Central memory CD8-positive, alpha-beta T cell (primary cell): Measurements from ENCODE around the gene GNG8.
"Not testable (repeated sequence)": the region's sequence is repeated elsewhere in the genome, so short reads cannot be mapped to it uniquely, and the experiment has no call there.

Experiments
- ATAC-seq: fragments of 150-1000 bp; cut with Tn5 transposase; replicated peaks from 2 replicates; pipeline ENCODE4 v1.10.0; 2022; ENCODE audit warnings: mild to moderate bottlenecking, moderate FRiP score, moderate number of reproducible peaks; ENCODE audit not compliant: poor library complexity, severe bottlenecking; ENCODE audit errors: extremely low read depth
- DNase-seq, 2 donors: peaks; one replicate each; pipeline ENCODE4 v3.0.0; 2021; ENCODE audit warnings: low spot score in 2 of 2
- H3K27ac Mint-ChIP-seq: one replicate; pipeline ENCODE4 v1.8.0; 2022; ENCODE audit warnings: low read depth, mild to moderate bottlenecking, moderate library complexity, mixed read lengths
- H3K27me3 Mint-ChIP-seq: one replicate; pipeline ENCODE4 v1.8.0; 2022; ENCODE audit warnings: mixed read lengths
- H3K36me3 Mint-ChIP-seq: one replicate; pipeline ENCODE4 v1.8.0; 2022; ENCODE audit warnings: mild to moderate bottlenecking, moderate library complexity, mixed read lengths; ENCODE audit not compliant: insufficient read depth
- H3K4me1 Mint-ChIP-seq: one replicate; pipeline ENCODE4 v1.8.0; 2022; ENCODE audit warnings: mixed read lengths
- H3K4me3 Mint-ChIP-seq: one replicate; pipeline ENCODE4 v1.8.0; 2022; ENCODE audit warnings: mild to moderate bottlenecking, moderate library complexity, mixed read lengths
- H3K9me3 Mint-ChIP-seq: one replicate; pipeline ENCODE4 v1.8.0; 2022; ENCODE audit warnings: mixed read lengths

Gene GNG8

DNA sequence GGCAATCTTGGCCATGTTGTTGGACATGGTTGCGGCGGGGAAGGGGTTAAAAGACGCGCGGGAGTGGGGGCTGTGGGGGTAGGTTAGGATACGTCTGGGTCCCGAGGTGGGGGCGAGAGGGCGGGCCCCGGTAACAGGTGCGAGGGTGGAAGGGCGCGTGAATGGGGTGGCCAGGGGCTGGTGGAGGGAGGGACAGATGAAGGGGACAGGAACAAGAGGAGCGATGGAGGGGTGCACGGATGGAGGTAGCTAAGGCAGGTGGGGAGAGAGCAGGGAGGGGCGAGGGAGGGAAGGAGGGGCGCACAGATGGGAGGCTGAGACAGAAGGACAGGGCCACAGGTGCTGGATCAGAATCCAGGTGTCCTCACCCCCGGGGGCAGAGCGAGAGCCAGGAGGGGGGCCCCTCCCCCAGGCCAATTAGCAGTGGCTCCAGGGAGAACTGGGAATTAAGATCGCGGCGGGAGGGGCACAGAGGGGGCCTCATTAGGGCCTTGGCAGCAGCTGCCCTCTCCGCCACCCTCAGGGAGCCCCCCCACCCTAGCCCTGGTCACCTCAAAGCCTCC, 1.3 kb downstream of the GNG8 start:
- Mint-ChIP-seq H3K27me3 (peaks cover 22% of the 10 kb centered on the region), H3K9me3 (no peaks in the 10 kb centered on the region), H3K4me1 (peaks cover 11% of the 10 kb centered on the region), H3K27ac (no peak overlapping the region), H3K36me3 (peaks cover 4% of the 10 kb centered on the region), H3K4me3 (peak overlapping the region; percentile 35)
- ATAC-seq (no peak), DNase-seq (no peak)

GRCh38 chr19:46634045-46634655, 1.9 kb downstream of the GNG8 start:
- Mint-ChIP-seq H3K36me3 (peaks cover 4% of the 10 kb centered on the region), H3K27me3 (peaks cover 24% of the 10 kb centered on the region), H3K4me1 (peaks cover 11% of the 10 kb centered on the region), H3K4me3 (peak overlapping the region; percentile 58), H3K9me3 (no peaks in the 10 kb centered on the region), H3K27ac (peak overlapping the region; percentile 72)
- DNase-seq (peak; percentile 78 to 88), ATAC-seq (peak; percentile 60)

DNA sequence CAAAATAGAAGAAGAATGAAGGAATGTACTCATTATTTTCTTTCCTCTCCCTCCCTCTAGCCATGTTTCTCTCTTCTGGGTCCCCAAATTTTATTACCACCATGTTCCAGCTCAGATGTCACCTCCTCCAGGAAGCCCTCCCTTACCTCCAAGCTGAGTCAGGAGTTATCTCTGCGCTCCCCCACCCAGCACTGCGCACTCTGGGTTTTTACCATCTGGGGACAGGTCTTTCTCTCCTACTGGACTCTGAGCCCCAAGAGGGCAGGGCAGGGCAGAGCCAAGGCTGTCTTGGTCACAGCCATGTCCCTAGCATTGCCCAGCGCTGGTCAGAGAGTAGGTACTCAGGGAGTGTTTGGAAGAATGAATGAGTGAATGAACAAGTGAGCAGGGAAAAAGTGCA, 2.9 kb downstream of the GNG8 start:
- ATAC-seq (no peak), DNase-seq (no peak)
- Mint-ChIP-seq H3K27me3 (peaks cover 24% of the 10 kb centered on the region), H3K9me3 (no peaks in the 10 kb centered on the region), H3K4me1 (peaks cover 11% of the 10 kb centered on the region), H3K36me3 (peaks cover 4% of the 10 kb centered on the region), H3K4me3 (peak overlapping the region; percentile 58), H3K27ac (peak overlapping the region; percentile 72)

GRCh38 chr19:46631481-46631880, 4.5 kb downstream of the GNG8 start:
- ATAC-seq (no peak), DNase-seq (no peak)
- H3K27me3 Mint-ChIP-seq: peaks cover 24% of the 10 kb centered on the region
- H3K4me3 Mint-ChIP-seq: no peak overlapping the region
- H3K27ac Mint-ChIP-seq: no peak overlapping the region
- H3K36me3 Mint-ChIP-seq: peaks cover 6% of the 10 kb centered on the region
- peaks cover 11% of the 10 kb centered on the region for H3K4me1 Mint-ChIP-seq
- no peaks in the 10 kb centered on the region for H3K9me3 Mint-ChIP-seq

DNA sequence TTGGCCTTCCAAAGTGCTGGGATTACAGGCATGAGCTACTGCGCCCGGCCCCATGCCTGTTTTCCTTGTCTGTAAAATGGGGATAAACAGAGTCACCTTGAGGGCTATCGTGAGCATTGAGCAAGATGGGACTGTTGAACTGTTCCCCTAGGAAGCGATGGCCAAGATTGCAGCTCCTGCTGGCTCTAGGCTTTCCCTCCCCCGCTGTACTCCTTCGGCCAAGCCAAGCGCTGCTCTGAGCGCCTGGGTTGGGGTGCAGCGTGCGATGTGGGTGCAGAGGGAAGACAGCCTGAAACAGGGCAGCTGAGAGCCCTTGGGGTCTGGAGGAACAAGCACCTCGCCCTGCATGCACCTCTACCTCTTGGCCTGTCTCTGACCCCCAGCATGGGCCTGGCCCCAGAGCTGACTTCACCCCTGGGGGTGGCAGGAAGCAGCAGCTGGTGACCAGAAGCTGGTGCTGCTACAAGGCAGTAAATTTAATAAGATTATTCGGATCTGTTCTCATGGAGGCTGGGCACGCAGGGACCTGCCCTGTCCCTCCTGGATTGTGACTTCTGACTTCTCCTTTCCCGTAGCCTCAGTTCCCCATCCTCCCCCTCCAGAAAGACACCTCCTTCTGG, 5.3 kb downstream of the GNG8 start:
- Mint-ChIP-seq H3K4me1 (peaks cover 11% of the 10 kb centered on the region), H3K36me3 (peaks cover 4% of the 10 kb centered on the region), H3K9me3 (no peaks in the 10 kb centered on the region), H3K4me3 (no peak overlapping the region), H3K27me3 (peaks cover 24% of the 10 kb centered on the region), H3K27ac (no peak overlapping the region)
- DNase-seq (no peak), ATAC-seq (no peak)

GRCh38 chr19:46629546-46630025, 6.4 kb downstream of the GNG8 start:
- Mint-ChIP-seq H3K4me1 (peaks cover 11% of the 10 kb centered on the region), H3K36me3 (peaks cover 3% of the 10 kb centered on the region), H3K9me3 (no peaks in the 10 kb centered on the region), H3K27me3 (peaks cover 34% of the 10 kb centered on the region), H3K27ac (no peak overlapping the region), H3K4me3 (no peak overlapping the region)
- ATAC-seq (no peak), DNase-seq (no peak)

GRCh38 chr19:46628970-46629369, 7.0 kb downstream of the GNG8 start:
- H3K9me3 Mint-ChIP-seq, H3K36me3 Mint-ChIP-seq, DNase-seq, H3K27ac Mint-ChIP-seq, H3K4me3 Mint-ChIP-seq, ATAC-seq: not testable (repeated sequence)
- Mint-ChIP-seq H3K4me1 (peaks cover 11% of the 10 kb centered on the region), H3K27me3 (peaks cover 38% of the 10 kb centered on the region)

DNA sequence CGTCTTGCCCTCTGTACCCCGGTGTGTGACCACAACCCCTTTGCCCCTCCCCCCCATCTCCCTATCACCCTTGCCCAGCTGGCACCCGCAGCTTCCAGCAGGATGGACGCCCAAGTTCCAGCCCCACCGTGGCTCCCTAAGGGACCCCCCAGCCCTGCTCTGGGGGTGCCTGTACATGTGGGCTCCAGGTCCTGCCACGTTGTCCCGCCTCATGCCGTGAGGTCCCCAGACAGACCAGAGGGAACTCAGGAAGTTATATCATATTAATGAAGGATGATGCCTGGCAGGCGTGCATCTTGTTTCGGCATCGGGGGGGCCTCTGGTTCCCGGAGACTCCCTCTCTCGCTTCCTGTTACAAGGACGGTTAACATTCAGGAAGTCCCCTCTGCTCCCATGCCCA, 9.6 kb downstream of the GNG8 start:
- ATAC-seq (no peak), DNase-seq (no peak)
- Mint-ChIP-seq H3K36me3 (peaks cover 3% of the 10 kb centered on the region), H3K4me1 (no peaks in the 10 kb centered on the region), H3K27me3 (peaks cover 41% of the 10 kb centered on the region), H3K4me3 (no peak overlapping the region), H3K27ac (no peak overlapping the region), H3K9me3 (no peaks in the 10 kb centered on the region)

DNA sequence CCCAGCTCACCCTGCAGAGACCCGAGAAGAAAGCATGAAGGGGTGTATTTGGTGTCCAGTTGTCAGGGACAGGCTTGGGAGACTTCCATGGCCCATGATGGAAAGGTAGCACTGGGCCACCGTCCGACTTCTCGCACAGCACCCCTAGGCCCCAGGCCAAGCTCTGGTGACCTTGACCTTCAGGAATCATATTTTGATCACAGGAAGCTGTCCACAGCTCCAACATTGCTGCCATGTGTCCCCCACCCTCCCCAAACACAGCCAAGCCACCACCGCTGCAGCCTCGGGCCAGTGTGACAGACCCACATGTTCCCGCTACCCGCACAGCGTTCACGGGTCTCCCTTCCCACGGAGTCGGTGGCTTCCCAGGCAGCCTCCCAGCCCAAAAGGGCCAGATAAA, 10.3 kb downstream of the GNG8 start:
- H3K27ac Mint-ChIP-seq: no peak overlapping the region
- no peak for DNase-seq
- no peaks in the 10 kb centered on the region for H3K4me1 Mint-ChIP-seq
- no peak for ATAC-seq
- H3K36me3 Mint-ChIP-seq: peaks cover 3% of the 10 kb centered on the region
- H3K4me3 Mint-ChIP-seq: no peak overlapping the region
- peaks cover 39% of the 10 kb centered on the region for H3K27me3 Mint-ChIP-seq
- H3K9me3 Mint-ChIP-seq: no peaks in the 10 kb centered on the region

DNA sequence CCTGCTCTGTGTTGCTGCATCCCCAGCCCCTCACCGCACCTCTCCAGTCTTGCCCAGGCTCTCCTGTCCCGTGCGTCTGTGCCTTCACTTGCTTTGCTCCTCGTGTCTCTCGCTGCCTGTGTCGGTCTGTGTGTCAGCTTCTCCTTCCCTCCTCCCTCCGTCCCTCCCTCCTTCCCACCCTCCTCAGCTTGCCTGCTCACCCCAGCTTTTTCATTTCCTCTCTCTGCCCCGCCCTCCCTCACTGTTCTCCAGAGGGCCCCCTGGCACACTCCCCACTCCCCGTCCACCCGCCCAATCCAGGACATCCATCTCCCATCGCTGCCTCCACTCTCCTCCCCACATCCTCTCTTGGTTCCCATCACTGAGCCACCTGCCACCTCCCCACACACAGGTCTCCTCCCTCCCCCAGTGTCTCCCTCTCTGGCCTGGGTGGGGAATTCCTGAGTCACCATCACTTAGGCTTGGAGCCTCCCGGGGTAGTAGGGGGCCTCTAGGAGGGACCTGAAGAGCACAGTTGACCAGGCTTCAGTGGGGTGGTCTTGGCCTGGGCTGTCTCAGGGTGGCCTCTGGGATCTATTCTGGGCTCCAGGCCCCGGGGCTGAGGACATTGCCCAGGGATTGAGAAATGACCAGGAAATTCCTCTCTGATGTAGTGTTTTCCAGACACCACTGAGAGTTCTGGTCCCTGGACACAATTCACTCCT, 10.9 kb downstream of the GNG8 start, which contains the start of gene PTGIR:
TSS of gene PTGIR (minus strand) at position 132 of the 704 bp plus-strand sequence. CDS start 864 bp downstream, outside the sequence.
- Mint-ChIP-seq H3K4me1 (no peaks in the 10 kb centered on the region), H3K27me3 (peaks cover 35% of the 10 kb centered on the region), H3K9me3 (no peaks in the 10 kb centered on the region), H3K27ac (no peak within 1 kb of the TSS), H3K36me3 (peaks cover 1% of the 10 kb centered on the region), H3K4me3 (no peak within 1 kb of the TSS)
- no peak for ATAC-seq
- DNase-seq: no peak

GRCh38 chr19:46623915-46624502, 12.0 kb downstream of the GNG8 start:
- Mint-ChIP-seq H3K4me1 (no peaks in the 10 kb centered on the region), H3K4me3 (no peak overlapping the region), H3K27me3 (peaks cover 29% of the 10 kb centered on the region), H3K36me3 (peaks cover 5% of the 10 kb centered on the region), H3K27ac (no peak overlapping the region), H3K9me3 (no peaks in the 10 kb centered on the region)
- no peak for ATAC-seq
- no peak for DNase-seq

DNA sequence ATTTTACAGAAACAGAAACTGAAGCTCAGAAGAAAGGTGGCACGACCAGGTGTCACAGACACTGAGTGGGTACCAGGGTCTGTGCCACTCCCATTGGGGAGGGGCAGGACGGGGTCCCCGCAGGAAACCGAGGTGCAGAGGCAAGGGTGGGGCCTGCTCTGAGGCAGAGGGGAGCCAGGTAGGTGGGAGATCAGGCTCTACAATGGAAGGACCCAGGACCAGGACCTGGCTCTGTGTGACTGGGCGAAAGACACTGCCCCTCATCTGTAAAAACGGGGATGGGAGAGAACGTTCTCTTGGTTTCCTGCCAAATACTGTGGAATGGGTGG, 13.9 kb downstream of the GNG8 start:
- no peak for ATAC-seq
- H3K4me1 Mint-ChIP-seq: no peaks in the 10 kb centered on the region
- no peaks in the 10 kb centered on the region for H3K9me3 Mint-ChIP-seq
- peaks cover 30% of the 10 kb centered on the region for H3K27me3 Mint-ChIP-seq
- no peak for DNase-seq
- H3K36me3 Mint-ChIP-seq: peaks cover 3% of the 10 kb centered on the region
- H3K27ac Mint-ChIP-seq: peak overlapping the region; percentile 13
- H3K4me3 Mint-ChIP-seq: no peak overlapping the region
